GM23338 (cell line): ENCODE data around the gene CYRIA. TPM values are rescaled to one million over a fixed set of nuclear protein-coding genes. Genes with fewer than 3 reads are reported as not detected.

Source experiments
- ATAC-seq: fragments of 200-7000 bp; cut with Tn5 transposase; 3 replicates; pipeline ENCODE4 v1.9.1; 2020
- DNase-seq: peaks from one replicate; pipeline ENCODE4 v3.0.0-alpha.2; 2015; ENCODE audit warnings: low spot score
- H2AFZ ChIP-seq: fragments of 200-600 bp; sonication (generic); 2 replicates; pipeline ENCODE4 v1.8.0; 2016; ENCODE audit warnings: antibody characterized with exemption, mild to moderate bottlenecking, moderate library complexity
- H3F3A ChIP-seq: fragments of 200-600 bp; sonication (generic); replicated peaks from 2 replicates; pipeline ENCODE4 v1.8.0; 2017; ENCODE audit warnings: antibody characterized with exemption, mixed run types, low read depth
- H3K27ac ChIP-seq: fragments of 200-600 bp; sonication (generic); 2 replicates; pipeline ENCODE4 v1.6.1; 2016; ENCODE audit warnings: low read depth
- H3K27me3 ChIP-seq: fragments of 200-600 bp; sonication (generic); 2 replicates; pipeline ENCODE4 v1.8.0; 2016; ENCODE audit warnings: mild to moderate bottlenecking, mixed run types, moderate library complexity; ENCODE audit not compliant: insufficient read depth
- H3K36me3 ChIP-seq: fragments of 200-600 bp; sonication (generic); 2 replicates; pipeline ENCODE4 v1.8.0; 2016; ENCODE audit warnings: mild to moderate bottlenecking; ENCODE audit not compliant: insufficient read depth
- H3K4me1 ChIP-seq: fragments of 200-600 bp; sonication (generic); 2 replicates; pipeline ENCODE4 v1.8.0; 2016; ENCODE audit warnings: mild to moderate bottlenecking, moderate library complexity; ENCODE audit not compliant: insufficient read depth
- H3K4me2 ChIP-seq: fragments of 200-600 bp; sonication (generic); 2 replicates; pipeline ENCODE4 v1.7.1; 2017; ENCODE audit warnings: mixed run types
- H3K4me3 ChIP-seq: fragments of 200-600 bp; sonication (generic); 2 replicates; pipeline ENCODE4 v1.6.1; 2016; ENCODE audit warnings: mixed run types
- H3K79me2 ChIP-seq: fragments of 200-600 bp; sonication (generic); replicated peaks from 2 replicates; pipeline ENCODE4 v1.8.0; 2017; ENCODE audit warnings: mild to moderate bottlenecking; ENCODE audit not compliant: insufficient read depth
- H3K9me2 ChIP-seq: fragments of 200-600 bp; sonication (generic); 2 replicates; pipeline ENCODE4 v1.8.0; 2017; ENCODE audit not compliant: insufficient read depth
- H4K20me1 ChIP-seq: fragments of 200-600 bp; sonication (generic); replicated peaks from 2 replicates; pipeline ENCODE4 v1.8.0; 2017; ENCODE audit warnings: mild to moderate bottlenecking; ENCODE audit not compliant: insufficient read depth
- H3K27ac Mint-ChIP-seq: 2 replicates; pipeline ENCODE4 v1.8.0; 2020; ENCODE audit warnings: inconsistent platforms, mild to moderate bottlenecking, moderate library complexity, mixed read lengths
- H3K27me3 Mint-ChIP-seq: 3 replicates; pipeline ENCODE4 v1.8.0; 2022; ENCODE audit warnings: low read depth, mild to moderate bottlenecking, moderate library complexity, mixed read lengths, inconsistent platforms; ENCODE audit not compliant: insufficient read depth, poor library complexity
- H3K36me3 Mint-ChIP-seq: 3 replicates; pipeline ENCODE4 v1.8.0; 2021; ENCODE audit warnings: low read depth, mild to moderate bottlenecking, inconsistent platforms, moderate library complexity, mixed read lengths
- H3K4me1 Mint-ChIP-seq: 3 replicates; pipeline ENCODE4 v1.8.0; 2020; ENCODE audit warnings: mild to moderate bottlenecking, inconsistent platforms, mixed read lengths
- H3K4me3 Mint-ChIP-seq: 3 replicates; pipeline ENCODE4 v1.8.0; 2021; ENCODE audit warnings: moderate library complexity, mild to moderate bottlenecking, inconsistent platforms, mixed read lengths
- H3K9me3 Mint-ChIP-seq: 3 replicates; pipeline ENCODE4 v1.8.0; 2020; ENCODE audit warnings: moderate library complexity, mild to moderate bottlenecking, inconsistent platforms, mixed read lengths
- CREB1 ChIP-seq: fragments of 250-450 bp; sonication (Bioruptor Pico); IDR thresholded peaks from 2 replicates; pipeline ENCODE4 v1.5.0; 2020; ENCODE audit warnings: low read depth, mild to moderate bottlenecking, moderate library complexity
- CTCF ChIP-seq, 2 experiments: fragments of 200-600 bp in 1 of 2; sonication (generic) in 1 of 2; conservative IDR thresholded peaks; 2 replicates each; pipeline versions ENCODE4 v1.5.1 to v1.6.1; 2016 to 2017; ENCODE audit warnings: antibody characterized with exemption in 2 of 2, low read depth in 2 of 2, mild to moderate bottlenecking in 2 of 2, moderate library complexity in 1 of 2
- ETS1 ChIP-seq: IDR thresholded peaks from 2 replicates; pipeline ENCODE4 v1.6.1; 2016; ENCODE audit warnings: antibody characterized with exemption
- EZH2 ChIP-seq: fragments of 200-600 bp; sonication (generic); IDR thresholded peaks from one replicate; pipeline ENCODE4 v1.8.0; 2017; ENCODE audit warnings: antibody characterized with exemption, mild to moderate bottlenecking, low read depth; ENCODE audit not compliant: unreplicated experiment
- EZH2phosphoT487 ChIP-seq: fragments of 200-600 bp; sonication (generic); IDR thresholded peaks from one replicate; pipeline ENCODE4 v1.8.1; 2018; ENCODE audit warnings: antibody characterized with exemption; ENCODE audit not compliant: unreplicated experiment
- JUNB ChIP-seq: IDR thresholded peaks from one replicate; pipeline ENCODE4 v1.6.1; 2016; ENCODE audit warnings: antibody characterized with exemption; ENCODE audit not compliant: unreplicated experiment
- NANOG ChIP-seq: IDR thresholded peaks from 2 replicates; pipeline ENCODE4 v1.6.1; 2016; ENCODE audit warnings: antibody characterized with exemption, borderline replicate concordance
- POLR2AphosphoS5 ChIP-seq: IDR thresholded peaks from 2 replicates; pipeline ENCODE4 v1.6.1; 2016; ENCODE audit warnings: antibody characterized with exemption, low read depth
- REST ChIP-seq: IDR thresholded peaks from one replicate; pipeline ENCODE4 v1.6.1; 2018; ENCODE audit warnings: antibody characterized with exemption; ENCODE audit not compliant: unreplicated experiment
- STAT1 ChIP-seq: IDR thresholded peaks from one replicate; pipeline ENCODE4 v1.6.1; 2016; ENCODE audit warnings: antibody characterized with exemption; ENCODE audit not compliant: unreplicated experiment
- ZNF114 ChIP-seq: fragments of 250-450 bp; sonication (Bioruptor Pico); IDR thresholded peaks from 2 replicates; pipeline ENCODE4 v1.5.0; 2020; ENCODE audit warnings: mild to moderate bottlenecking, moderate library complexity
- ZNF331 ChIP-seq: fragments of 250-450 bp; sonication (Bioruptor Pico); IDR thresholded peaks from 2 replicates; pipeline ENCODE4 v1.5.0; 2020; ENCODE audit warnings: low read depth, mild to moderate bottlenecking, moderate library complexity
- ZNF462 ChIP-seq: fragments of 250-450 bp; sonication (Bioruptor Pico); IDR thresholded peaks from 2 replicates; pipeline ENCODE4 v1.5.0; 2020; ENCODE audit warnings: mild to moderate bottlenecking, moderate library complexity
- long read RNA-seq: library from polyadenylated mRNA; unstranded; transcript quantifications from one replicate; pipeline ENCODE4 v2.0.0, GENCODE V29; 2020; ENCODE audit not compliant: unreplicated experiment
- polyA plus RNA-seq: library from polyadenylated mRNA; unstranded; fragments of >200 nt; fragmentation: Nextera tagmentation; extraction: Ambion mirVana; gene quantifications from 2 replicates; pipeline ENCODE4 v1.2.1, GENCODE V29; 2016
- total RNA-seq: library from RNA; depleted of rRNA; stranded (reverse); fragments of >200 nt; shearing (Covaris generic); gene quantifications from 2 replicates; pipeline ENCODE4 v1.2.3, GENCODE V29; 2014; rRNA removed

Gene CYRIA
- total RNA-seq, result 3.9 and 5.3 TPM in 2 replicates
- 1.7 and 3.0 TPM in 2 replicates for polyA plus RNA-seq
- long read RNA-seq, partial matches to known transcripts, result 0 of 3 reads
- long read RNA-seq, other reads (novel, unspliced or antisense), result 3 of 3 reads

- Histone ChIP-seq H3K9me2 (no peaks in the 10 kb centered on the region), H3F3A (no peaks in the 10 kb centered on the region), H2AFZ (peak within 1 kb of the TSS; percentile 64), H3K79me2 (no peaks in the 10 kb centered on the region), H3K36me3 (no peaks in the 10 kb centered on the region), H3K4me1 (peaks cover 11% of the 10 kb centered on the region; the same call in 1 of the 2 replicates), H4K20me1 (no peaks in the 10 kb centered on the region), H3K4me3 (peak within 1 kb of the TSS; percentile 70), H3K4me2 (peak within 1 kb of the TSS; percentile 92), H3K27me3 (peaks cover 14% of the 10 kb centered on the region), H3K27ac (no peak within 1 kb of the TSS)
- peak within 1 kb of the TSS; percentile 81 for H3K4me3 Mint-ChIP-seq
- H3K4me1 Mint-ChIP-seq, result peaks cover 30% of the 10 kb centered on the region
- H3K36me3 Mint-ChIP-seq, result peaks cover 4% of the 10 kb centered on the region; the same call in 1 of the 3 replicates
- H3K9me3 Mint-ChIP-seq, result no peaks in the 10 kb centered on the region; the same call in 2 of the 3 replicates
- TF ChIP-seq POLR2AphosphoS5, result no peak
- TF ChIP-seq JUNB, result no peak
- TF ChIP-seq EZH2phosphoT487, result no peak
- no peak for TF ChIP-seq ZNF331 (CRISPR knock-in tag)
- no peak for TF ChIP-seq ZNF462 (CRISPR knock-in tag)
- no peak for TF ChIP-seq REST
- no peak for TF ChIP-seq STAT1
- no peak for TF ChIP-seq CREB1
- no peak for TF ChIP-seq ZNF114
- no peak for TF ChIP-seq ETS1
- TF ChIP-seq CTCF (conservative IDR thresholded peaks at IDR 0.05; ENCODE audit: low read depth in 2 of 2), result no peak
- no peak for TF ChIP-seq NANOG
- TF ChIP-seq EZH2, result no peak
- ATAC-seq, result peak; percentile 65
- DNase-seq, result peak; percentile 57
- H3K27me3 Mint-ChIP-seq, result peaks cover 19% of the 10 kb centered on the region
- no peak within 1 kb of the TSS for H3K27ac Mint-ChIP-seq
Observed at GRCh38 chr2:16665748-16666448, at the start of gene CYRIA. Gene CYRIA, minus strand, starts transcription at chr2:16665834. Its CDS starts 77,715 bp downstream, at chr2:16588119.
